NCI-H1092 (cell line): ENCODE results near the gene MYH10.
"Not testable (repeated sequence)": the region's sequence is repeated elsewhere in the genome, so short reads cannot be mapped to it uniquely, and the experiment has no call there.

Experiments used
- DNase-seq: peaks from one replicate; lab custom pipeline; 2025; lab: John Stamatoyannopoulos, UW

Gene MYH10

GRCh38 chr17:8630227-8630801 lies at the start of gene MYH10:
Gene MYH10 (minus strand): TSS chr17:8630725. CDS start chr17:8623246, 7,479 bp downstream.
- DNase-seq, result no peak

- no peak for DNase-seq
Observed at GRCh38 chr17:8679126-8679525, 48.6 kb upstream of the MYH10 start.

GRCh38 chr17:8675306-8675705 lies 44.8 kb upstream of the MYH10 start:
- no peak for DNase-seq

GRCh38 chr17:8674344-8675305 lies 44.1 kb upstream of the MYH10 start:
- no peak for DNase-seq

GRCh38 chr17:8673612-8674011 lies 43.1 kb upstream of the MYH10 start:
- DNase-seq, result no peak

GRCh38 chr17:8672326-8672725 lies 41.8 kb upstream of the MYH10 start:
- no peak for DNase-seq

- no peak for DNase-seq
Observed at GRCh38 chr17:8670421-8670820, 39.9 kb upstream of the MYH10 start.

- no peak for DNase-seq
Observed at GRCh38 chr17:8668176-8668740, 37.7 kb upstream of the MYH10 start.

- no peak for DNase-seq
Observed at GRCh38 chr17:8667421-8667820, 36.9 kb upstream of the MYH10 start.

- DNase-seq, result no peak
Observed at GRCh38 chr17:8665684-8666083, 35.2 kb upstream of the MYH10 start.

- DNase-seq, result no peak
Observed at GRCh38 chr17:8664456-8665126, 34.1 kb upstream of the MYH10 start.

- DNase-seq, result no peak
Observed at GRCh38 chr17:8662973-8663372, 32.4 kb upstream of the MYH10 start.

- DNase-seq, result no peak
Observed at GRCh38 chr17:8662076-8662831, 31.7 kb upstream of the MYH10 start.

GRCh38 chr17:8660709-8661108 lies 30.2 kb upstream of the MYH10 start:
- DNase-seq, result not testable (repeated sequence)

- no peak for DNase-seq
Observed at GRCh38 chr17:8659758-8660410, 29.4 kb upstream of the MYH10 start.

- no peak for DNase-seq
Observed at GRCh38 chr17:8658810-8659209, 28.3 kb upstream of the MYH10 start.

- DNase-seq, result no peak
Observed at GRCh38 chr17:8656693-8657092, 26.2 kb upstream of the MYH10 start.

- DNase-seq, result no peak
Observed at GRCh38 chr17:8654822-8655221, 24.3 kb upstream of the MYH10 start.

GRCh38 chr17:8651013-8651412 lies 20.5 kb upstream of the MYH10 start:
- no peak for DNase-seq

GRCh38 chr17:8650119-8650499 lies 19.6 kb upstream of the MYH10 start:
- DNase-seq, result no peak
